ENCODE measurements around the gene TMPO.
"Not testable (repeated sequence)": the region's sequence is repeated elsewhere in the genome, so short reads cannot be mapped to it uniquely, and the experiment has no call there.

TMPO gene

GRCh38 chr12:98515287-98516110 lies at the start of gene TMPO:
TSS of gene TMPO (plus strand) at chr12:98515590. CDS start at chr12:98515868, 278 bp downstream.
- DNase-seq = peak; percentile 34 to 94 (median 84)

- no peak for DNase-seq
Measured at GRCh38 chr12:98465950-98466602, 49.3 kb upstream of the TMPO start.

GRCh38 chr12:98466640-98467400 lies 48.6 kb upstream of the TMPO start:
- no peak for DNase-seq

GRCh38 chr12:98469109-98469508 lies 46.3 kb upstream of the TMPO start:
- DNase-seq = no peak

GRCh38 chr12:98470469-98471082 lies 44.8 kb upstream of the TMPO start:
- DNase-seq = no peak

- DNase-seq = no peak
Measured at GRCh38 chr12:98471085-98471484, 44.3 kb upstream of the TMPO start.

GRCh38 chr12:98475565-98475908 lies 39.9 kb upstream of the TMPO start:
- DNase-seq = no peak

GRCh38 chr12:98478606-98479005 lies 36.8 kb upstream of the TMPO start:
- DNase-seq = no peak

- DNase-seq = no peak
Measured at GRCh38 chr12:98483621-98484503, 31.5 kb upstream of the TMPO start.

- DNase-seq = no peak
Measured at GRCh38 chr12:98485792-98486340, 29.5 kb upstream of the TMPO start.

GRCh38 chr12:98488416-98488815 lies 27.0 kb upstream of the TMPO start:
- DNase-seq = not testable (repeated sequence)

- no peak for DNase-seq
Measured at GRCh38 chr12:98489176-98489575, 26.2 kb upstream of the TMPO start.

GRCh38 chr12:98490501-98491453 lies 24.6 kb upstream of the TMPO start:
- DNase-seq = peak; percentile 15 to 90 (median 72)

GRCh38 chr12:98492580-98493140 lies 22.7 kb upstream of the TMPO start:
- no peak for DNase-seq

- DNase-seq = not testable (repeated sequence)
Measured at GRCh38 chr12:98501266-98501629, 14.1 kb upstream of the TMPO start.

GRCh38 chr12:98503342-98503591 lies 12.1 kb upstream of the TMPO start:
- peak; percentile 56 to 94 (median 86) for DNase-seq

GRCh38 chr12:98503592-98504367 lies 11.6 kb upstream of the TMPO start:
- DNase-seq = peak; percentile 70 to 96 (median 93)

GRCh38 chr12:98504368-98504617 lies 11.1 kb upstream of the TMPO start:
- DNase-seq = no peak

- no peak for DNase-seq
Measured at GRCh38 chr12:98509063-98509462, 6.3 kb upstream of the TMPO start.

GRCh38 chr12:98511806-98512205 lies 3.6 kb upstream of the TMPO start:
- DNase-seq = not testable (repeated sequence)
